ENCODE data around the gene PCSK4. TPM values are rescaled to one million over a fixed set of nuclear protein-coding genes. Genes with fewer than 3 reads are reported as not detected.

The PCSK4 gene
- total RNA-seq, 1 donor, result 1.4 TPM

DNA sequence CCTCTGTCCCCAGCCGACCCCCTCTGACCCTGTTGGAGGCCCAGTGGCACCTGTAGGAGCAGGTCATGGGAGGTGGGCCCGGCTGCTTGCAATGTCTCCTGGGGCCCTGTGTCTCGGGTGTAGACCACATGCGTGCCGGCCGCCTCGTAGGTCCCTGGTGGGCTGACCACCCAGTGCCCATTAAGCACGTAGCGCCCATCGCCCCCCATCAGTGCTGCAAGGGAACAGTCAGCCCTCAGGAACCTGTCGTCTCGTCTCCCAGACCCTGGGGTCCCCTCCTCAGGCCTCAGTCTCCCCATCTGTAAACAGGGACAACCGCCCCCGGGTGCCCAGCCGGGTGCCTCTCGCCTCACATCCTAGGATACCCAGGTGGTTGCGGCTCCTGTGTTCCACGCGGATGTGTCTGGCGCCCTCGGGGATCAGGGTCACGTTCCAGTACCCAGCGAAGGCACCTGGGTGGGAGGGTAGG lies 17.1 kb upstream of the PCSK4 start:
- peaks cover 6% of the 10 kb centered on the region for H3K9me3 ChIP-seq (ENCODE audit: low read depth, low read length)
- peaks cover 39% of the 10 kb centered on the region for H3K27me3 ChIP-seq (ENCODE audit: insufficient read depth, low read length)
- TF ChIP-seq CTCF (IDR thresholded peaks at IDR 0.05; ENCODE audit: extremely low read depth, low read depth, low read length), result no peak
- H3K4me3 ChIP-seq (ENCODE audit: insufficient read depth, low read length), result no peak overlapping the region
- H2AFZ ChIP-seq (ENCODE audit: low read length), result peak overlapping the region; percentile 57
- DNase-seq (ENCODE audit: insufficient read length, low spot score, missing footprints), result peak; percentile 73
- no peak overlapping the region for H3K27ac ChIP-seq (ENCODE audit: low read depth, low read length)
- H3K4me2 ChIP-seq (ENCODE audit: insufficient read depth, low read length), result peak overlapping the region; percentile 72
- no peaks in the 10 kb centered on the region for H4K20me1 ChIP-seq (ENCODE audit: insufficient read depth, low read length)
- no peaks in the 10 kb centered on the region for H3K4me1 ChIP-seq (ENCODE audit: insufficient read depth, low read length)
- no peaks in the 10 kb centered on the region for H3K36me3 ChIP-seq (ENCODE audit: insufficient read depth, low read length)
- H3K79me2 ChIP-seq (ENCODE audit: insufficient read depth, low read length), result no peaks in the 10 kb centered on the region

- no peaks in the 10 kb centered on the region for H3K4me1 ChIP-seq (ENCODE audit: insufficient read depth, low read length)
- H2AFZ ChIP-seq (ENCODE audit: low read length), result no peak overlapping the region
- peaks cover 6% of the 10 kb centered on the region for H3K9me3 ChIP-seq (ENCODE audit: low read depth, low read length)
- H3K27me3 ChIP-seq (ENCODE audit: insufficient read depth, low read length), result peaks cover 30% of the 10 kb centered on the region
- no peak overlapping the region for H3K27ac ChIP-seq (ENCODE audit: low read depth, low read length)
- TF ChIP-seq CTCF (IDR thresholded peaks at IDR 0.05; ENCODE audit: extremely low read depth, low read depth, low read length), result no peak
- H3K4me2 ChIP-seq (ENCODE audit: insufficient read depth, low read length), result no peak overlapping the region
- no peaks in the 10 kb centered on the region for H3K79me2 ChIP-seq (ENCODE audit: insufficient read depth, low read length)
- no peak for DNase-seq (ENCODE audit: insufficient read length, low spot score, missing footprints)
- no peak overlapping the region for H3K4me3 ChIP-seq (ENCODE audit: insufficient read depth, low read length)
- H3K36me3 ChIP-seq (ENCODE audit: insufficient read depth, low read length), result no peaks in the 10 kb centered on the region
- no peaks in the 10 kb centered on the region for H4K20me1 ChIP-seq (ENCODE audit: insufficient read depth, low read length)
These were observed 16.1 kb upstream of the PCSK4 start for GRCh38 chr19:1505991-1506881.

- Histone ChIP-seq H3K27me3 (ENCODE audit: insufficient read depth, low read length) (peaks cover 22% of the 10 kb centered on the region), H3K4me3 (ENCODE audit: insufficient read depth, low read length) (no peak overlapping the region), H3K9me3 (ENCODE audit: low read depth, low read length) (peaks cover 6% of the 10 kb centered on the region), H3K79me2 (ENCODE audit: insufficient read depth, low read length) (no peaks in the 10 kb centered on the region), H3K4me1 (ENCODE audit: insufficient read depth, low read length) (no peaks in the 10 kb centered on the region), H3K36me3 (ENCODE audit: insufficient read depth, low read length) (no peaks in the 10 kb centered on the region), H3K4me2 (ENCODE audit: insufficient read depth, low read length) (no peak overlapping the region), H4K20me1 (ENCODE audit: insufficient read depth, low read length) (no peaks in the 10 kb centered on the region), H3K27ac (ENCODE audit: low read depth, low read length) (no peak overlapping the region), H2AFZ (ENCODE audit: low read length) (no peak overlapping the region)
- no peak for TF ChIP-seq CTCF (IDR thresholded peaks at IDR 0.05; ENCODE audit: extremely low read depth, low read depth, low read length)
- DNase-seq (ENCODE audit: insufficient read length, low spot score, missing footprints), result no peak
These were observed 14.9 kb upstream of the PCSK4 start for GRCh38 chr19:1505012-1505411.
